ENCODE data around the gene GRPR.

The GRPR gene

GRCh38 chrX:16186380-16187007 is 63.1 kb downstream of the GRPR start:
- Histone ChIP-seq H3K9me3 (ENCODE audit: control insufficient read depth, low read length) (no peaks in the 10 kb centered on the region), H3K79me2 (no peaks in the 10 kb centered on the region), H3K4me2 (ENCODE audit: low read length) (no peak overlapping the region), H2AFZ (no peak overlapping the region), H3K36me3 (ENCODE audit: control insufficient read depth, insufficient read depth, low read length) (no peaks in the 10 kb centered on the region), H3K27ac (no peak overlapping the region), H3K27me3 (ENCODE audit: control insufficient read depth, insufficient read depth, low read length) (no peaks in the 10 kb centered on the region), H3K4me1 (no peaks in the 10 kb centered on the region), H3K4me3 (ENCODE audit: low read depth, low read length) (no peak overlapping the region), H3K9ac (no peak overlapping the region)
- TF ChIP-seq, protein P1, sequence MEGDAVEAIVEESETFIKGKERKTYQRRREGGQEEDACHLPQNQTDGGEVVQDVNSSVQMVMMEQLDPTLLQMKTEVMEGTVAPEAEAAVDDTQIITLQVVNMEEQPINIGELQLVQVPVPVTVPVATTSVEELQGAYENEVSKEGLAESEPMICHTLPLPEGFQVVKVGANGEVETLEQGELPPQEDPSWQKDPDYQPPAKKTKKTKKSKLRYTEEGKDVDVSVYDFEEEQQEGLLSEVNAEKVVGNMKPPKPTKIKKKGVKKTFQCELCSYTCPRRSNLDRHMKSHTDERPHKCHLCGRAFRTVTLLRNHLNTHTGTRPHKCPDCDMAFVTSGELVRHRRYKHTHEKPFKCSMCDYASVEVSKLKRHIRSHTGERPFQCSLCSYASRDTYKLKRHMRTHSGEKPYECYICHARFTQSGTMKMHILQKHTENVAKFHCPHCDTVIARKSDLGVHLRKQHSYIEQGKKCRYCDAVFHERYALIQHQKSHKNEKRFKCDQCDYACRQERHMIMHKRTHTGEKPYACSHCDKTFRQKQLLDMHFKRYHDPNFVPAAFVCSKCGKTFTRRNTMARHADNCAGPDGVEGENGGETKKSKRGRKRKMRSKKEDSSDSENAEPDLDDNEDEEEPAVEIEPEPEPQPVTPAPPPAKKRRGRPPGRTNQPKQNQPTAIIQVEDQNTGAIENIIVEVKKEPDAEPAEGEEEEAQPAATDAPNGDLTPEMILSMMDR (IDR thresholded peaks at IDR 0.05), result no peak

- Histone ChIP-seq H2AFZ (no peak overlapping the region), H3K4me3 (ENCODE audit: low read depth, low read length) (no peak overlapping the region), H3K4me1 (no peaks in the 10 kb centered on the region), H3K79me2 (no peaks in the 10 kb centered on the region), H3K4me2 (ENCODE audit: low read length) (no peak overlapping the region), H3K9me3 (ENCODE audit: control insufficient read depth, low read length) (no peaks in the 10 kb centered on the region), H3K27ac (no peak overlapping the region), H3K27me3 (ENCODE audit: control insufficient read depth, insufficient read depth, low read length) (no peaks in the 10 kb centered on the region), H3K36me3 (ENCODE audit: control insufficient read depth, insufficient read depth, low read length) (no peaks in the 10 kb centered on the region), H3K9ac (no peak overlapping the region)
- TF ChIP-seq, protein P1 (IDR thresholded peaks at IDR 0.05), result no peak
Observed at GRCh38 chrX:16187024-16187760, 63.8 kb downstream of the GRPR start.

- H3K4me3 ChIP-seq (ENCODE audit: low read depth, low read length), result no peak overlapping the region
- no peak overlapping the region for H3K27ac ChIP-seq
- H3K4me1 ChIP-seq, result no peaks in the 10 kb centered on the region
- no peak overlapping the region for H2AFZ ChIP-seq
- no peaks in the 10 kb centered on the region for H3K79me2 ChIP-seq
- no peaks in the 10 kb centered on the region for H3K27me3 ChIP-seq (ENCODE audit: control insufficient read depth, insufficient read depth, low read length)
- no peak overlapping the region for H3K9ac ChIP-seq
- no peaks in the 10 kb centered on the region for H3K9me3 ChIP-seq (ENCODE audit: control insufficient read depth, low read length)
- H3K4me2 ChIP-seq (ENCODE audit: low read length), result no peak overlapping the region
- TF ChIP-seq, protein P1 (IDR thresholded peaks at IDR 0.05), result no peak
- no peaks in the 10 kb centered on the region for H3K36me3 ChIP-seq (ENCODE audit: control insufficient read depth, insufficient read depth, low read length)
Observed at GRCh38 chrX:16188687-16189086, 65.3 kb downstream of the GRPR start.

GRCh38 chrX:16191605-16192004 is 68.2 kb downstream of the GRPR start:
- Histone ChIP-seq H3K4me1 (no peaks in the 10 kb centered on the region), H3K36me3 (ENCODE audit: control insufficient read depth, insufficient read depth, low read length) (no peaks in the 10 kb centered on the region), H3K79me2 (no peaks in the 10 kb centered on the region), H3K4me2 (ENCODE audit: low read length) (no peak overlapping the region), H3K4me3 (ENCODE audit: low read depth, low read length) (no peak overlapping the region), H3K9me3 (ENCODE audit: control insufficient read depth, low read length) (no peaks in the 10 kb centered on the region), H3K9ac (no peak overlapping the region), H3K27me3 (ENCODE audit: control insufficient read depth, insufficient read depth, low read length) (no peaks in the 10 kb centered on the region), H3K27ac (no peak overlapping the region), H2AFZ (no peak overlapping the region)
- TF ChIP-seq, protein P1 (IDR thresholded peaks at IDR 0.05), result no peak

All from parathyroid adenoma (tissue), 2 donors.